ENCODE results near the gene CCDC6.
"Not testable (repeated sequence)": the region's sequence is repeated elsewhere in the genome, so short reads cannot be mapped to it uniquely, and the experiment has no call there.

The CCDC6 gene

DNA sequence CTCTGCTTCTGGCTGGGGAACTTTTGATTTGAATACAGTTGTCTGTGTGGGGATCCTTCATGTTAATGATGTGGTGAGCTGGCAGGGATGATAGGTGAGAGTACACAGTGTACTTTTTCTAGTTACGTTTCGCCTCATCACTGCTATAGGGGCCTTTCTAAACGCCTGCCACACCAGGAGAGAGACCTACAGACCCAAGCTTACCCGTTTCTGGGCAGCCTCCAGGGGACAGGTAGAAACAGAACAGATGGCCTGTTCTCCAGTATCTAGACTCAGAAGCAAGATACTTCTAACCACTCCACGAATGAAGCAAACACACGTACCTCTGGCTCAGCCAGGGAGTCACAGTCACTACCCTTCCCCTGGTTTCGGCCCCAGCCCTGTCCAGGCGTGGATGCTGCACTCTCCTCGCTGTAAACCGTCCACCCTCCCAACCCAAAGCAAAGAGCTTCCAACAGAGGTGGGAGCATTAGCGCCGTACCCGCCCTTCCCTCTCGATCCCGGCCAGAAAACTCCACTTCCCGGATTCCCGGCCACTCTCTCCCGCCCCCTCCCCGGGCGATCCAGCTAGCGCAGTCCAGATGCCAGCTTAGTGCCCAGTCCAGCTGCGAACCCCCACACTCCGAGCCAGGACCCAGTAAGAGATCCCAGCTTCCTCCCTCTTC is 1.2 kb downstream of the CCDC6 start:
- peak; percentile 72 for DNase-seq

DNA sequence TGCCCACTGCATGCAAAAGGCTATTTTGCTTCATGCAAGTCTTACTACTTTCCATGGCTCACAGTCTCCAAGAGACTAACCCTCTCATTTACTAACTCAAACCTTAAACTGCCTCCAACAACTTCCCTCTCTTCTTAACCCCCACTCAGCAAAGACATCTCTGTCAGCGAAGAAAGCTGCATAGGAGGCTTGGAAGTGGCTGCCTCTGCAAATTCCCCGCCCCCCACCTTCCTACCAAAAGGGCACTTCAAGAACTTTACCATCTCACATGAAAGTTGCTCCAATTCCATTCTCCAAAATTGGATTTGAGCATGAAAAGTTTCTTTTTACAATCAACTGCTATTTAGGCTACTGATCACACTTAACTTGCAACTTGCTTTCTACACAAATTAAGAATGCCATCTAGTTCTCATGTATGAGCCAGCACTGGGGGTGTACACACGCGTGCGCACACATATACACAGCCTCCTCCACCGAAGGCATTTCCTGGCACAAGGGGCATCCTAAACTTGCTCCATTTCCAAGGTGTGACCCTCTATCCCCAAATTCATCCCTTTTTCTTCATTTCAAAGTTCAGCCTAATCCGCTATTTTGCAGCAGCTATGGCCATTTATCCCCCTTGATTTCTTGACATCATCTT is 1.8 kb downstream of the CCDC6 start:
- no peak for DNase-seq

DNA sequence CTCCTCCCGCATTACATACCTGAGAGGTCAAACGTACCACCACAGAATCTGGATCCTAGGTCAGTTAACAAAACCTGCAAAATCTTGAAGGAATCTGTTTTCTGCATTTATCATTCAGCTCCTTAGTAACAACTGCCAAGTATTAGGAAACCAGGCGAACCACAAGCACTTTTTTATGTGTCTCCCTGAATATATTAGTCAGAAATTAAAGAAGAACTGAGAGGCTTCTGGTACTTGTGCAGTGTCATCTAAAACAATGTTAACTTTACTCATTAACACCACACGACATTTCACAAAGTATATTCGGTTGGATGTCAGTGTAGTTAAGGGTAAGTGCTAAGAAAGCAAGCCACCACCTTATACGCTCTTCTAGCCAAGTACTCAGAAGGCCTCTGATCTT is 2.5 kb downstream of the CCDC6 start:
- no peak for DNase-seq

GRCh38 chr10:59902016-59902415 is 4.3 kb downstream of the CCDC6 start:
- DNase-seq, result no peak

DNA sequence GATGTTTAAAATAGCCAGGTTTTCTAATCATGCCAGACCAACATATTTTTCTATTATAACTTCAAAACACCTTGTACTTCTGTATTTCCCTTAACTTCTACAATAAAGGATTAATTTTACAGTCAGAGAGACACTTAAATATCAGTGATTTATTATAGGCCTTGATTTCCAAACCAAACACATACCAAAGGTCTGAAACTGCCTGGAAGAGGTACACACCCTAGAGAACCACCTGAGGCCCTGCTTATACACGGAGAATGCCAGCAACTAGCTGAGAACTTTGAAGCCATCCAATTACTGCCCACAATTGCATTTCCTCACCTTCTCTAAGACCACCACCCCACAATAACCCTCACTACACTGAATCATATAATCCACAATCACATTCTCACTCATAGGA is 4.9 kb downstream of the CCDC6 start:
- no peak for DNase-seq

GRCh38 chr10:59900048-59900727 is 6.2 kb downstream of the CCDC6 start:
- DNase-seq, result no peak

DNA sequence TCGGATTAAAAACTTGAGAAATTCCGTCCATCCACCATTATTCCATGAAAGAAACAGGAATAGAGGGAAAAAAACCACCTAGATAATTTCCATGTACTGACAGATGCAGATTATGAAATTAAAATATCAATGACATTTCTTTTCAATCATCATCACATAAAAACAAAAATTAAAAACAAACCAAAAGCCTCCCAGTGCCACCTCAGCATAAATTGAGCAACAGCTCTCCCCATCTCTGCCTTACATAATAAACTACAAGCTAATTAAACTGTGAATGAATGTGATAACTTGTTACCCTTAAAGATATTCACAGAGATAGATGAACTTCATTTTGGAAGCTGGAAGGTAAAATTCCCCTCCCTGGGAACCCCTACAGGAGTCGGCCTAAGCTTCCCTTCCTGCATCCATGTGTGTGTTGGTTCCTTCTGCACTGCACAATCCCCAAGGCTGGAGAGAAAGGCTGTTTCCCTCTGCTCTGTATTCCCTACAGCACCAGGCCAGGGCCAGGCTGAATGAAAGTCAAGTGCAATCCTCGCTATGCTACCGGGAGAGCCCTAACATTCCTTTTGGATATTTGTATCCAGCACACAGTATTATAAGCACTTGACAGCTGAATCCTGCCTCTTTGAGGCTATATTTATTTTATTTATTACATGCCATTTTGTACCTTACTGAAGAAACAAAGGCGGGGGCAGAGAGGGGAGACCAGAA is 8.1 kb downstream of the CCDC6 start:
- DNase-seq, result no peak

GRCh38 chr10:59896191-59896590 is 10.2 kb downstream of the CCDC6 start:
- DNase-seq, result no peak

GRCh38 chr10:59895629-59896116 is 10.7 kb downstream of the CCDC6 start:
- no peak for DNase-seq

DNA sequence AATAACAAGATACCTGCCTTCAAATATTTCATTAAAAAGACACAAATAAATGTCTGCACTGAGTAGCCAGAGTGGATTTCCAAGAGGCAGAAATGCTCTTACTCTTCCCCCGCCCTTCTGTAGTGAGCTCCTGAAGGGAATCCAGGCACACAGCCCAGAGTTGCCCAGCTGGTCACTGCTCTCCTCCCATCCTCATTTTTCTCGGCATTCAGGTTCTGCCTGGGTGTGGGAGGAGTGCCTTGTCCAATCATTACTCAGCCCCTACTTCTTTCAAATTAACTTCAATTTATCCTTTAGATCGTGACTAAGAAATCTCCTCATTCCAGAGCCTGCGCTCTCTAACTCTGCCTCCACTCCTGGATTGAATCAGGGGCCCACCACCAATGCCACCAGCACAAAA is 12.2 kb downstream of the CCDC6 start:
- no peak for DNase-seq

DNA sequence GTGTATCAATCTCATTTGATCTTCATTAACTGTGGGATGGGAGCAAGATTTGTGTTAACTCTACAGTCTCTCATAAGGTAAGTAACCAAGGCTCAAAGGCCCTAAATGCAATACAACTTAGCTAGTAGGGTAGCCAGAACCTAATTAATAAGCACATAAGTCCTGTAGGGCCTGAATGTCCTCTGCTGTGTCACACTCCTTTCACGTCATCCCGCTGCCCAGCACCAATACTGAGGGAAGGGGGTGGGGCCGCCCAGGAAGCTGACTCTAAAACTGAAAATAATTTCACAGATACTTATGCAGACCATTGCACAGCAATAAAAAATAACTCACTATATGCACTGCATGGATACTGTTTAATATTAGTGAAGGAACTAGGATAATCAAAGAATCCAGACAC is 13.7 kb downstream of the CCDC6 start:
- DNase-seq, result no peak

GRCh38 chr10:59891936-59892335 is 14.4 kb downstream of the CCDC6 start:
- DNase-seq, result no peak

- DNase-seq, result no peak
Measured at GRCh38 chr10:59891349-59891748, 15.0 kb downstream of the CCDC6 start.

DNA sequence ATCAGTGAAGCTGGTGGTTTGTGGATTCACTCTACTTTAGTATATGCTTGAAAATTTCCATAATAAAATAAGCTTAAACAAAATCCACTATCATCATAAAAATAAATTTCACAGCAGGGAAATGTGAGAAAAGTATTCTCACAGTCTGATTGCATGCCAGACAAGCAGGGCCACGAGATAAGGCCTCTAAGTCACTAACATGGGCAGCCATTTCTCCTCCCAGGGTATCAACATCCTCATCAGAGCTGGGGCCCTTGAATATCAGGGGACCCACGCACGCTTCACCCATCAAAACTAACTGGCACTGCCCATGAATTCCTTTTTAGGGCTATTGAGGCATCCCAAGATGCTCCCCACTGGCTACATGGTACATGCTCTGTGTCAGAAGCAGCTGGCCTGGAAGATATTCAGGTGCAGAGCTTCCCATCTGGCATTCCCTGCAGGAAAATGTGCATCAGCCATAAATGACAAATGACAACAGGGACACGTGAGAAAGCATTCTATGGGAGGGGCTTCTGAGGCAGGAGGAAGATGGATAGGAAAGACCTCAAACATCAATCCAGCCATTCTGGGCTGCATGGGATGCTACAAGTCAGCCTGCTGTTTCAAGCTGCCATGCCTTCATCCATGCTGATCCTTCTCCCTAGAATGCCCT is 17.4 kb downstream of the CCDC6 start:
- DNase-seq, result no peak

DNA sequence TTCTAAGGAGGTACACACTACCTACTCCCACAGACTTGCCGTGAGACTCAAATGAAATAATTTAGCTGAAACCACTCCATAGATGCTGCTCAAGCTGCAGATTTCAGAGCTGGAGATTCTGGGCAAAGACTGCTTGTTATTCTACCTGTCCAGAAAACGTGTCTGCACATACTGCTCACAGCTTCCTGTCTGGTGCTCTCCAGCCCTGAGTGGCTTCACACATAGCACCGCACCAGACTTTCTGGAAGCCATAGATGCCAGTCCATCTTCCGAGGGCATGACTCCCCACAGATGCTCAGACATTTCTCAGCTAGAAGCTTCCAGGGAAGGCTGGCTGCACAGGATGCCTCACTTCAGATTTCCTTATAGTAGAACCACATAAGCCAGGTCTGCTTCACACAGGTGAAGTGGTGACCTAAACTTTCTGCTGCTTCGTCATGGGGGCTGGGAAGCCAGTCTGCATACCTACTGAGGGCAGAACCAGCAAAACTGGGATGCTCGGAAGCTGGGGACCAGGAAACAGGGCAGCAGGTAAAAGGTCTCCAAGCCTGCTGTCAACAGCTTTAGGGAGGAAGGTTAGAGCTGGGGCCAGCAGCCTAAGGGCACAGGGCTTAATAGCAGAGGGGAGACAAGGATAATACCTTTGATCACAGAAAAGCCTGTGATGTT is 18.2 kb downstream of the CCDC6 start:
- DNase-seq, result no peak

GRCh38 chr10:59887006-59887405 is 19.4 kb downstream of the CCDC6 start:
- DNase-seq, result no peak

DNA sequence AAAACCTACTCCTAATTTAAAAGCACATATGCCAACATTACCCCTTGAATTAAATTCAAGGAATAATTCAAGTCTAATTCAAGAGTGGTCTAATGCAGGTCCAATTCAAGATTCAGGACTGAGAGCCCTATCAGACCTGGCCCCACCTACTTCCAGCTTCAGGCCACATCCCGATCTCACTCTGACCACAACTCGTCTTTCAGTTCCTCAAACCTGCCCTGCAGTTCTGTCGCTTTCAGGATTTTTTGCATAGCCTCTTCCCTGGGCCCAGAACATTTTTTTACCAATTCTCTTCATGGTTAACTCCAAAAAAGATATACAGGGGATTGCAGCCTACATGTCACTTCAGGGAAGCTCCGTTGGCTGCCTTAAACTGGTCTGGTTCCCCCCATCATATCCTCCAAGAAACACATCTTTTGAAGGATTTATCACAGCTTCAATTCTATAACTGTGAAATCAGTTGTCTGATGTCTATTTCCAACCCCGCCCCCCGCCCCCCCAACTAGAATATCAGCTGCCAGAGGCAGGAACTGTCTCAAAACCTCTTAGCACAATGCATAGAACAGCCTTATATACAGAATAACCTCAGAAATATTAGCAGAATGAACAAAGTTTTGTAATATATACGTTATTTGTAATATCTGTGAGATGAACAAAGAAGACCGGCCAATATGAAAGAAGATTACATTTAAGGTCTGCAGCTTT is 20.8 kb downstream of the CCDC6 start:
- no peak for DNase-seq

DNA sequence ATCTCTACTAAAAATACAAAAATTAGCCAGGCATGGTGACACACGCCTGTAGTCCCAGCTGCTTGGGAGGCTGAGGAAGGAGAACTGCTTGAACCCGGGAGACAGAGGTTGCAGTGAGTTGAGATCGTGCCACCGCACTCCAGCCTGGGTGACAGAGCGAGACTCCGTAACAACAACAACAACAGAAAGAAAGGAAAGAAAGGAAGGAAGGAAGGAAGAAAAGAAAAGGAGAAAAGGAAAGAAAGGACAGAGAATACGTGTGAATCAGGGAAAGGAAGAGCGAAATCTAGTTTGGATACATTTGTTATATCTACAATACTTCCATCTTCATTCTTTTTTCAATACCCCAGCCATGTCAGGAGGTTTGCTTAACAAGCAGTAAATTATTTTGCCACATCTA is 21.5 kb downstream of the CCDC6 start:
- not testable (repeated sequence) for DNase-seq

DNA sequence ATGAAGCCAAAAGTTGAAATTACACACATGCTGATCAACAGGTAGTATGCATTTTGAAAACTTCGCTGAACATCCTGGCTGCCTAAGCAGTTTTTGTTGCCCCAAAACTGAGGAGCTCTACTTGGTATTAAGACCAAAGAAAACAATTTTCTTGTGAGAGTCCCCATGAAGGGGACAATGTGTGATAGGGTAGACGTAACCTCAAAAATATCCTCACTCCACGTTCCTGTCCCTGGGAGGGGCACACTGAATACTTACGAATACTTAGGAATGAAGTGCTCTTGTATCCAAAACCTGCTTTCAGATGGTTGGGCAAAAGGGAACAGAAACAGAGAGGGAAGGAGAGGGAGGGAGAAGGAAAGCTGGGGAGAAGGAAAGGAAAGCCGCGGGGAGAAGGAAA is 24.7 kb downstream of the CCDC6 start:
- no peak for DNase-seq

- peak; percentile 83 for DNase-seq
Measured at GRCh38 chr10:59880971-59881510, 25.3 kb downstream of the CCDC6 start.

DNA sequence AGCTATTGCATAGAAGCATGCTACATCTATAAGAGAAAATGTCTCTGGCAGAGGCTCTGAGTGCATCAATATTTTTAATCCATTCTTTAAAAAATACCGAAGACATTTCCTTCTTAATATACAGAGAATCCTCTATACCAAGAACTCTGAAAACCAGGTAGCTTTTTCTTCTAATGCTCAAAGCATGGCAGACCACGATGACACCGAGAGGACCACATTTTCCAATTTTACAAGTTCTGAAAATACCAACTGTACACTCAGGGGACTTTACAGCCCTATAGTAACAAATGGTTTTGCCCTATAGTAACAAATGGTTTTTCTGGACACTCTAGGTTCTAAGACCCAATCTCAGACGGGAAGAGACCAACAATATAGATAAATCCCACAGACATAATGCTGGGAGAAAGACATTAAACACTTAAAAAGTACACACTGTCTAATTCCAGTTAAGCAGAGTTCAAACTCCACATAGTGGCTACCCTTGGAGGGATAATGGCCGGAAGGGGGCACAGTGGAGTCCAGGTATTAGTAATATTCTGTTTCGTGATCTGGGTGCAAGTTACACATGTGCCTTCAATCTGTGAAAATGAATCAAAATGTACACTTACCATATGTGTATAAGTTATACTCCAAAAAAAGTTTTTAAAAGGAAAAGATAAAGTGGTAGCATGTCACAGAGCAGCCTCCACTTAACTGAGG is 26.2 kb downstream of the CCDC6 start:
- no peak for DNase-seq
